ENCODE measurements around the gene PRKAR2A.
A peak's percentile ranks its signal among the peaks of the same experiment; 100 is the strongest.
"Not testable (repeated sequence)": the region's sequence is repeated elsewhere in the genome, so short reads cannot be mapped to it uniquely, and the experiment has no call there.

The PRKAR2A gene

GRCh38 chr3:48723725-48724124, 123.9 kb downstream of the PRKAR2A start:
- DNase-seq: no peak

GRCh38 chr3:48723293-48723692, 124.4 kb downstream of the PRKAR2A start:
- DNase-seq: not testable (repeated sequence)

DNA sequence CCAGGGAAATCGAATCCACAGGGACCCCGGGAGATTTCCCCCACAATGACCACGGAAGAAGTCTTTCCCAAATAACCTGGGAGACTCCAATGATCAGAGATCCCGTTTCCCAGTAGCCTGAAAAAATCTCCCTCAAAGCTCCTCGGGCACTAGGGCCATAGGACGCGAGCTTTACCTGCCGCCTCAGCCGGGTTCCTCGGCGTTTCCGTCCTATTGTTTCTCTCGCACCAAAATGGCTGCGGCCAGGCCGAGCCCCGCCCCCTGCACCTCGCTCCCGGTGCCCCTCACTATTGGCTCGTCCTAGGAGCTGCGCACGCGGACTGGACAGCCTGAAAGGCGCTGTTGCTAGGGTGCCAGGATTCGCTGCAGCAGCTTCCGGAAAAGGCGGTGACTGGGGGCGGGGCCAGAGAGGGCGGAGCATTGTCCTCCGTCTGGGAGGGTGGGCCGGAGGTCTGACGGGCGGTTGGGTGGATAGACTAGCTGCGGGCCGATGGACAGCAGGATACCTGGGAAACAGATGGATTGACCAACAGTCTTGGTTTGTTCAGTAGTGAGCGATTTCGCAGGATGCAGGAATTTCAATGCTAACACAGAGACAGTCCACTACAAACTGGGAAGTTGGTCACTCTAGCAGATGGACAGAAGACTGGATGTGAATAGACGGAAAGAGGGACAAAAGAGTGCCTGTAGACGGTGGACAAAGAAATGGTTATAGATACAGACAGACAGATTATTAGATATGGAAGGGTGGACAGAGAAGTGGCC, 130.5 kb downstream of the PRKAR2A start, which contains the start of gene IP6K2:
Gene IP6K2 (minus strand): TSS at position 240 of the 765 bp plus-strand sequence. CDS start 21,930 bp downstream, outside the sequence.
- peak; percentile 99 for DNase-seq

GRCh38 chr3:48716508-48716981, 131.1 kb downstream of the PRKAR2A start:
- DNase-seq: peak; percentile 21

- DNase-seq: no peak
These were observed 132.4 kb downstream of the PRKAR2A start for GRCh38 chr3:48715174-48715800.

DNA sequence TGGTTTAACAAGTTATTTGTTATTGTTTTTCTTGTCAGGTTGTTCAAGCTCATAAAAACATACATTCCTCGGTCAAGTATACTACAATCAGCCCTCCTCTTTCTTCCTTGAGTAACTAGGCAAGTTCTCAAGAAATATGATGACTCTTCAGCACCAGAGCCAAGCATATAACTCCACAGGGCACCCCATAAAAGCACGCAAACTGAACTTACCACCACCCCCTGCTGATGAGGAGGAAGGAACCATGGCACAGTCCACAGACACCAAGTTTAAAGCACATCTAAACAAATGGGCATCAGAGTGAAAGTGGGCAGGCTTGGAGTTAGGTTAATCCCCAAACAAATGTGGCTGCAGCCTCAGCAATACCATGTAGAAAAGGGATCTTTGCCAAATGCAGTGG, 135.9 kb downstream of the PRKAR2A start:
- no peak for DNase-seq

GRCh38 chr3:48709051-48709461, 138.6 kb downstream of the PRKAR2A start:
- DNase-seq: no peak

GRCh38 chr3:48708481-48708889, 139.2 kb downstream of the PRKAR2A start:
- DNase-seq: no peak

- DNase-seq: no peak
These were observed 140.5 kb downstream of the PRKAR2A start for GRCh38 chr3:48707157-48707556.

DNA sequence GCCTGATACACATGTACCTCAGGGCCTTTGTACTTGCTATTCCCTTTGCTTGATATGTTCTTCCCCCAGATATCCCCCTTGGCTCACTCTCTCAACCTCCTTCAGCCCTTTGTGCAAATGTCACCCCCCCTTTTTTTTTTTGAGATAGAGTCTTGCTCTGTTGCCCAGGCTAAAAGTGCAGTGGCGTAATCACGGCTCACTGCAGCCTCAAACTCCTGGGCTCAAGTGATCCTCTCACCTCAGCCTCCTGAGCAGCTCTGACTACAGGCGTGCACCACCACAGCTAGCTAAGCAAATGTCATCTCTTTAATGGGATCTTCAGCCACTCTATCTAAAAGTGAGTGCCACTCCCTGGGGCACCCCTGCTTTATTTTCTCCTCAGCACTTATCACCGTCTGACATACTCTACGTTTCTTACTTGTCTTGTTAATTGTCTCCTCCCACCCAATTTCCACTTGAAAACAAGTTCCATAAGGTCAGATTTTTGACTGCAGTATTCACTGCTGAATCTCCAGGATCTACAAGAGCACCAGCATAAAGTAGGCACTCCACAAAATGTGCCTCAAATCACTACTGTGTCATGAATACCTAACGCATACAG, 145.3 kb downstream of the PRKAR2A start:
- DNase-seq: no peak

DNA sequence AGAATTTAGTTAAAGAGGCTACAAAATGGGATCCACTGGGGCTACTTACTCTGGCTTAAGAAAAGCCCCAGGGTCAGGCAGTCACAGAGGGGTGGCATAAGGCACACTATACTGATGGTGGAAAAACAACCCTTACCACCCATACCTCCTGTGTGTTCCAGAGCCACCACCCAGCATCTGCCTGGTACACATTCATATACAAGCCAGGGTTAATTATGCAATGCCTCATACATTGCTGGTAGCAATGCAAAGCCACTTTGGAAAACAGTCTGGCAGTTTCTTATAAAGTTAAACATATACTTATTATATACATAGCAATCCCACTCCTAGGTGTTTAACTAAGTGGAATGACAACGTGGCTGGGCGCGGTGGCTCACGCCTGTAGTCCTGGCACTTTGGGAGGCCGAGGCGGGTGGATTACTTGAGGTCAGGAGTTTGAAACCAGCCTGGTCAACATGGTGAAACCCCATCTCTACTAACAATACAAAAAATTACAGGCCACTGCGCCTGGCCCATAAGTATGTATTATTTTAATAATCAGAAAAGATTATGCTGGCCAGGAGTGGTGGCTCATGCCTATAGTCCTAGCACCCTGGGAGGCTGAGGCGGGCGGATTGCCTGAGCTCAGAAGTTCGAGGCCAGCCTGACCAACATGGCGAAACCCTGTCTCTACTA, 146.8 kb downstream of the PRKAR2A start:
- DNase-seq: no peak

- no peak for DNase-seq
These were observed 148.8 kb downstream of the PRKAR2A start for GRCh38 chr3:48698891-48699290.

DNA sequence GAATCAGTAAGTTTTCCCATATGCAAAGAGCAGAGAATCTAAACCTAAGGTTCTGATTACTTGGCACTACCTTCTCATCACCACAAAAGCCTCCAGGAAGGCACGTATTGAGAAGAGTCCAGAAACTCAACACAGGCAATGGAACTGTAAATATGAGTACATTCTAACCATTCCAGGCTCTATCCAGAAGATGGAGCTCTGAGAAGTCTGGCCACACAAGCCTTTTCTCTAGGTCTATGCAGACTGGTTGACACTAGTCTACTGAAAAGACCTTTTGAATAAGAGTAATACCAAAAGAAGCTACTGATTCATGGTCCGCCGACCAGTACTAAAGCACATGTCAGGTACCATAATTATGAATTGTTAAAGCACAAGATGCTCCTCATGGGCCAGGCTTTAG, 149.7 kb downstream of the PRKAR2A start:
- no peak for DNase-seq

- DNase-seq: no peak
These were observed 151.1 kb downstream of the PRKAR2A start for GRCh38 chr3:48696601-48697000.
